ENCODE results near the gene RECK.

DNA sequence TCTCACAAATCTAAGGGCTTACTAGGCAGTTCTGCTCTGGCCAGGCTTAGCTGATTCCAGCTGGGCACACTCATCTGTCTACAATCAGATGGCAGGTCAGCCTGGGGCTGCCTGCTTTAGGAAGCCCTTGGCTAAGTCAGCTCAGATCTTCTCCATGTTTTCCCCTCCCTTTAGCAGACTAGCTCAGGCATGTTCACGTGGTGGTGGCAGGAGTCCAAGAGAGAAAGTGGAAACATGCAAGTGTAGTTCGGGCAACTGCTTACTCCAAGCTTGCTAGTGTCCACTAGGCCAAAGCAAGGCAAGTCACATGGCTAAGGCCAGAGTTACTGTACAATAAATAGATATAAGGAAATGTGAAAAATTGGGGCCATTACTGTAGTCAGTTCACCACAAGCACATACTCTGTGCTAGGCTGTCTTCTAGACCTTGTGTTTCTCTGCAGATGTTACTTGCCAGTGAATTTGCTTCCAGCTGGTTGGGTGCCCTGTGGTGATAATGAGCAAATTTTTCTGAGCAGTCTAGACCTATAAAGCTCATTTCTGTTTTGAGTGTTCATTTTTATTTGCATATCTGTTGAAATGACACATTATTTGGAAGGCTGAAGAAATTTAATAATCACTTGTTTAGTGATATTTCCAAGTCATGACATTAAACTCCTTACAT, 38.3 kb downstream of the RECK start:
- TF ChIP-seq, protein P1, sequence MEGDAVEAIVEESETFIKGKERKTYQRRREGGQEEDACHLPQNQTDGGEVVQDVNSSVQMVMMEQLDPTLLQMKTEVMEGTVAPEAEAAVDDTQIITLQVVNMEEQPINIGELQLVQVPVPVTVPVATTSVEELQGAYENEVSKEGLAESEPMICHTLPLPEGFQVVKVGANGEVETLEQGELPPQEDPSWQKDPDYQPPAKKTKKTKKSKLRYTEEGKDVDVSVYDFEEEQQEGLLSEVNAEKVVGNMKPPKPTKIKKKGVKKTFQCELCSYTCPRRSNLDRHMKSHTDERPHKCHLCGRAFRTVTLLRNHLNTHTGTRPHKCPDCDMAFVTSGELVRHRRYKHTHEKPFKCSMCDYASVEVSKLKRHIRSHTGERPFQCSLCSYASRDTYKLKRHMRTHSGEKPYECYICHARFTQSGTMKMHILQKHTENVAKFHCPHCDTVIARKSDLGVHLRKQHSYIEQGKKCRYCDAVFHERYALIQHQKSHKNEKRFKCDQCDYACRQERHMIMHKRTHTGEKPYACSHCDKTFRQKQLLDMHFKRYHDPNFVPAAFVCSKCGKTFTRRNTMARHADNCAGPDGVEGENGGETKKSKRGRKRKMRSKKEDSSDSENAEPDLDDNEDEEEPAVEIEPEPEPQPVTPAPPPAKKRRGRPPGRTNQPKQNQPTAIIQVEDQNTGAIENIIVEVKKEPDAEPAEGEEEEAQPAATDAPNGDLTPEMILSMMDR (IDR thresholded peaks at IDR 0.05 in 4 of 5, conservative IDR thresholded peaks at IDR 0.05 in 1 of 5), result no peak
- TF ChIP-seq POLR2A (IDR thresholded peaks at IDR 0.05), result no peak
